ENCODE results near the gene FAM124B.

Gene FAM124B

DNA sequence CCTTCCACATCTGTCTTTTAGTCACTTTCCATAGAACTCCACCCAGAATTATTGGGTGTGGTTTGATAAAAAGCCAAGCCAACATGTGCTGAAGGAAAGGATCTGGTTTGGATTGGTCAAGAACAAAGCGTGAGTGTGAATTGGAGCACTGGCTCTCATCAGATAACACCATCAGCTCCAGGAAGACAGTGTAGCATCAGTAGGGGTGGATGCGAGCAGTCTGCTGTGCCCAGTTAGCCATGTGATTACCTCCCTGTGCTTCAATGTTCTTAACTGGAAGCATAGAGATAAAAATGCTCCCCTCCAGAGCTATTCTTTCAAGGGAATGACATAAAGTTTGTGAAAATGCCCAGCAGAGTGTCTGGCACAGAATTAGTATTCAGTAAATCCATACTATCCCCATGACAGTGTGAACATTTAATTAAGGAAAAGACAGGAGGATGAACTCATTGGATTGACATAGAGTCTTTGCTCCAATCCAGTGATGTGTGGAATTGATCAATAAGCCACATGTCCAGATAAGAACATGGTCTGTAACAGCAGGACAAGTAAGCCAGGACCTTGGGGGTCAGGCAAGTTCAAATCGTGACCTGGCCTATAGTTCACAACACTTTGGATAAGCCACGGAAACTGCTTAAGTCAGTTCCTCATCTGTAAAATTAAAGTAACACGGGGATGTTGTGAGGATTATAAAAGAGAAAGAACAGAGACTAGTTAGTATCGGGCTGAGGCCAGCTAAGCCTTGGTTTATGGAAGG, 68.0 kb downstream of the FAM124B start:
- no peak for DNase-seq

DNA sequence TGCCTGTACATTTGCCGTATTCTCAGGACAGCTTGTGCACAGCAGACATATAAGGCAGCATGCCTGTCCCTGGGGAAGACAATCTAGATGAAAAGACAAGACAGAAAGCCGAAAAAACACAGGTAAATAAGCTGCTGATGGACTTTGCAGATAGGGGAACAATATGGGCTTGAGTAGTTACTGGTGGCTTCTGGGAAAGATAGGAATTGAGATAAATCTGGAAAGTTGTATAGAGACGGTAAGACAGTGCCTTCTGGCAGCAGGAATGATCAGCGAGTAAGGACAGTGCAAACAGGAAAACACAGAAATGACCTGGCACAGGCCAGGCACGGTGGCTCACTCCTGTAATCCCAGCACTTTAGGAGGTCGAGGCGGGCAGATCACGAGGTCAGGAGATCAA, 70.2 kb downstream of the FAM124B start:
- no peak for DNase-seq

DNA sequence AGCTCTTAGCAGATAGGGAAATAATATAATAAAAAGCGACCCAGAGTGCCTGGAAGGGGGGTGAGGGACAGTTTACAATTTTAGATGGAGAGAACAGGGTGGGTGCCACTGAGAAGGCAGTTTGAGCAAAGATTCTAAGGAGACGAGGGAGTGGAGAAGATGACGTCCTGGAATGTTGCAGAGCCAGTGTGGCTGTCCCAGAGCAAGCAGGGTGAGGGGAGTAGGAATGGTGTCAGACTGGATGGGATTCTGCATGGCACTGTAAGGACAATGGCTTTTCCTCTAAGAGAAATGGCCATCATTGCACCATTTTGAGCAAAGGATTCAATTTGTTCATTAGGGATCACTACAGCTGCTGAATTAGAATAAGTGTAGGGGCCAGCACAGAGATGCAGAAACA, 73.1 kb downstream of the FAM124B start:
- DNase-seq = no peak

Measured in SHP77 (cell line).